Mesenchymal stem cell (in vitro differentiated cells and primary cell): ENCODE data around the gene PRICKLE2.

Source experiments
- DNase-seq: peaks from one replicate; pipeline ENCODE4 v3.0.0-alpha.2; 2013
- H2AFZ ChIP-seq: one replicate; pipeline ENCODE4 v1.6.1; 2013; ENCODE audit warnings: low read depth, mild to moderate bottlenecking, control low read depth, inconsistent platforms, low read length, moderate library complexity
- H2AK5ac ChIP-seq: 2 replicates; pipeline ENCODE4 v1.6.1; 2013; ENCODE audit warnings: low read length, moderate library complexity, mild to moderate bottlenecking, inconsistent platforms; ENCODE audit not compliant: severe bottlenecking
- H2BK120ac ChIP-seq: one replicate; pipeline ENCODE4 v1.6.1; 2013; ENCODE audit warnings: low read depth, mild to moderate bottlenecking, inconsistent platforms, low read length, moderate library complexity
- H2BK12ac ChIP-seq, 2 experiments: one replicate each; pipeline ENCODE4 v1.6.1; 2013; ENCODE audit warnings: inconsistent platforms in 2 of 2, low read length in 2 of 2, mild to moderate bottlenecking in 2 of 2, moderate library complexity in 2 of 2, control low read depth in 1 of 2
- H2BK15ac ChIP-seq: one replicate; pipeline ENCODE4 v1.6.1; 2013; ENCODE audit warnings: mild to moderate bottlenecking, low read depth, inconsistent platforms; ENCODE audit not compliant: poor library complexity, severe bottlenecking
- H2BK5ac ChIP-seq: 2 replicates; pipeline ENCODE4 v1.6.1; 2013; ENCODE audit warnings: low read depth, mild to moderate bottlenecking, low read length, control low read depth, inconsistent platforms; ENCODE audit not compliant: poor library complexity, severe bottlenecking
- H3K14ac ChIP-seq, 2 experiments: one replicate each; pipeline ENCODE4 v1.6.1; 2013; ENCODE audit warnings: inconsistent platforms in 2 of 2, low read length in 2 of 2, control low read depth in 1 of 2, mild to moderate bottlenecking in 1 of 2, moderate library complexity in 1 of 2
- H3K18ac ChIP-seq, 2 experiments: one replicate each; pipeline ENCODE4 v1.6.1; 2013; ENCODE audit warnings: inconsistent platforms in 2 of 2, low read length in 2 of 2, control low read depth in 1 of 2, low read depth in 1 of 2, mild to moderate bottlenecking in 1 of 2
- H3K23ac ChIP-seq, 2 experiments: one replicate each; pipeline ENCODE4 v1.6.1; 2013; ENCODE audit warnings: inconsistent platforms in 2 of 2, low read length in 2 of 2, mild to moderate bottlenecking in 2 of 2, moderate library complexity in 2 of 2, control low read depth in 1 of 2
- H3K27ac ChIP-seq: 2 replicates; pipeline ENCODE4 v1.5.1; 2013; ENCODE audit warnings: mild to moderate bottlenecking, moderate library complexity, low read length, control low read depth, inconsistent platforms; ENCODE audit not compliant: poor library complexity, severe bottlenecking
- H3K27me3 ChIP-seq, 2 experiments: 2 replicates each; pipeline versions ENCODE4 v1.6.1 to v1.7.0; 2013; ENCODE audit warnings: low read length in 2 of 2, mild to moderate bottlenecking in 2 of 2, moderate library complexity in 2 of 2, control low read depth in 1 of 2, inconsistent platforms in 1 of 2; ENCODE audit not compliant: control insufficient read depth in 1 of 2, insufficient read depth in 1 of 2
- H3K36me3 ChIP-seq, 2 experiments: 2 replicates each; pipeline versions ENCODE4 v1.6.1 to v1.7.0; 2013; ENCODE audit warnings: low read length in 2 of 2, control low read depth in 1 of 2, inconsistent platforms in 1 of 2, low read depth in 1 of 2, mild to moderate bottlenecking in 1 of 2; ENCODE audit not compliant: insufficient read depth in 2 of 2, control insufficient read depth in 1 of 2
- H3K4ac ChIP-seq, 2 experiments: one replicate each; pipeline ENCODE4 v1.6.1; 2013; ENCODE audit warnings: inconsistent platforms in 2 of 2, low read length in 2 of 2, mild to moderate bottlenecking in 2 of 2, moderate library complexity in 2 of 2, control low read depth in 1 of 2, low read depth in 1 of 2
- H3K4me1 ChIP-seq: 2 replicates; pipeline ENCODE4 v1.6.1; 2013; ENCODE audit warnings: low read depth, low read length, control low read depth; ENCODE audit not compliant: control insufficient read depth, insufficient read depth
- H3K4me2 ChIP-seq: 2 replicates; pipeline ENCODE4 v1.6.1; 2013; ENCODE audit warnings: low read length, mild to moderate bottlenecking, inconsistent platforms; ENCODE audit not compliant: poor library complexity, severe bottlenecking
- H3K4me3 ChIP-seq, 2 experiments: 2 replicates each; pipeline versions ENCODE4 v1.5.1 to v1.7.0; 2013; ENCODE audit warnings: low read length in 2 of 2, mild to moderate bottlenecking in 2 of 2, control low read depth in 1 of 2, low read depth in 1 of 2; ENCODE audit not compliant: insufficient read depth in 1 of 2
- H3K79me1 ChIP-seq: replicated peaks from 2 replicates; pipeline ENCODE4 v1.6.1; 2013; ENCODE audit warnings: mild to moderate bottlenecking, control low read depth, low read length, inconsistent platforms; ENCODE audit not compliant: poor library complexity, severe bottlenecking
- H3K9ac ChIP-seq: 2 replicates; pipeline ENCODE4 v1.7.0; 2013; ENCODE audit warnings: mild to moderate bottlenecking, low read length, moderate library complexity
- H3K9me3 ChIP-seq: 2 replicates; pipeline ENCODE4 v1.7.0; 2013; ENCODE audit warnings: mild to moderate bottlenecking, low read length; ENCODE audit not compliant: control insufficient read depth
- H4K8ac ChIP-seq: one replicate; pipeline ENCODE4 v1.6.1; 2013; ENCODE audit warnings: inconsistent platforms, mild to moderate bottlenecking, low read length, moderate library complexity
- H4K91ac ChIP-seq: one replicate; pipeline ENCODE4 v1.6.1; 2013; ENCODE audit warnings: mild to moderate bottlenecking, low read length, inconsistent platforms
- WGBS: methylation state at CpG from one replicate; pipeline ENCODE4 v1.1.7; 2013; ENCODE audit warnings: mixed read lengths; 5-methylcytosine and 5-hydroxymethylcytosine counted together

The PRICKLE2 gene

GRCh38 chr3:64111083-64111482 is 114.2 kb downstream of the PRICKLE2 start:
- DNase-seq: no peak
- H2BK120ac ChIP-seq: no peak overlapping the region
- H2AK5ac ChIP-seq: no peak overlapping the region
- H4K8ac ChIP-seq: no peak overlapping the region
- H2BK5ac ChIP-seq: no peak overlapping the region
- no peak overlapping the region for H3K23ac ChIP-seq
- no peak overlapping the region for H3K4ac ChIP-seq
- H2BK12ac ChIP-seq: no peak overlapping the region
- WGBS: no CpG with 5 or more reads among the region's 2 CpGs
- H4K91ac ChIP-seq: no peak overlapping the region
- H2BK15ac ChIP-seq: no peak overlapping the region
- no peak overlapping the region for H3K27ac ChIP-seq
- H3K14ac ChIP-seq: no peak overlapping the region
- H3K4me3 ChIP-seq: no peak overlapping the region
- H3K27me3 ChIP-seq: no peaks in the 10 kb centered on the region
- no peak overlapping the region for H3K4me2 ChIP-seq
- H3K79me1 ChIP-seq: peaks cover 44% of the 10 kb centered on the region
- H3K9ac ChIP-seq: no peak overlapping the region
- H2AFZ ChIP-seq: no peak overlapping the region
- H3K9me3 ChIP-seq: peaks cover 10% of the 10 kb centered on the region
- H3K4me1 ChIP-seq: peaks cover 16% of the 10 kb centered on the region
- peaks cover 45 to 60% of the 10 kb centered on the region in 2 experiments for H3K36me3 ChIP-seq
- no peak overlapping the region for H3K18ac ChIP-seq

- no peak overlapping the region for H2BK12ac ChIP-seq
- 90% methylated on average over 1 of the region's 1 CpG for WGBS
- H2BK15ac ChIP-seq: no peak overlapping the region
- H3K27me3 ChIP-seq: no peaks in the 10 kb centered on the region
- H2AFZ ChIP-seq: no peak overlapping the region
- no peak overlapping the region for H3K23ac ChIP-seq
- H3K4ac ChIP-seq: no peak overlapping the region
- H3K4me2 ChIP-seq: no peak overlapping the region
- no peak overlapping the region for H2BK5ac ChIP-seq
- no peak overlapping the region for H4K91ac ChIP-seq
- no peak overlapping the region for H3K4me3 ChIP-seq
- H3K9me3 ChIP-seq: peaks cover 8% of the 10 kb centered on the region
- H3K36me3 ChIP-seq: peaks cover 45 to 64% of the 10 kb centered on the region in 2 experiments
- H2AK5ac ChIP-seq: no peak overlapping the region
- DNase-seq: no peak
- no peak overlapping the region for H4K8ac ChIP-seq
- H3K4me1 ChIP-seq: peaks cover 16% of the 10 kb centered on the region
- H3K9ac ChIP-seq: no peak overlapping the region
- no peak overlapping the region for H3K27ac ChIP-seq
- H2BK120ac ChIP-seq: no peak overlapping the region
- H3K14ac ChIP-seq: no peak overlapping the region
- peaks cover 48% of the 10 kb centered on the region for H3K79me1 ChIP-seq
- no peak overlapping the region for H3K18ac ChIP-seq
Observed at GRCh38 chr3:64110071-64110470, 115.2 kb downstream of the PRICKLE2 start.

GRCh38 chr3:64109438-64109837 is 115.8 kb downstream of the PRICKLE2 start:
- 100% methylated on average over 1 of the region's 1 CpG for WGBS
- H4K91ac ChIP-seq: no peak overlapping the region
- H3K27me3 ChIP-seq: no peaks in the 10 kb centered on the region
- H3K27ac ChIP-seq: no peak overlapping the region
- no peak overlapping the region for H2BK120ac ChIP-seq
- H3K4me3 ChIP-seq: no peak overlapping the region
- H3K79me1 ChIP-seq: peaks cover 48% of the 10 kb centered on the region
- H3K36me3 ChIP-seq: peaks cover 45 to 64% of the 10 kb centered on the region in 2 experiments
- H2AFZ ChIP-seq: no peak overlapping the region
- no peak overlapping the region for H3K23ac ChIP-seq
- H3K18ac ChIP-seq: no peak overlapping the region
- H2BK15ac ChIP-seq: no peak overlapping the region
- H2AK5ac ChIP-seq: no peak overlapping the region
- no peak overlapping the region for H2BK12ac ChIP-seq
- H3K14ac ChIP-seq: no peak overlapping the region
- DNase-seq: no peak
- H2BK5ac ChIP-seq: no peak overlapping the region
- no peak overlapping the region for H4K8ac ChIP-seq
- peaks cover 16% of the 10 kb centered on the region for H3K4me1 ChIP-seq
- H3K4me2 ChIP-seq: no peak overlapping the region
- no peak overlapping the region for H3K9ac ChIP-seq
- H3K9me3 ChIP-seq: peaks cover 1% of the 10 kb centered on the region
- no peak overlapping the region for H3K4ac ChIP-seq

DNA sequence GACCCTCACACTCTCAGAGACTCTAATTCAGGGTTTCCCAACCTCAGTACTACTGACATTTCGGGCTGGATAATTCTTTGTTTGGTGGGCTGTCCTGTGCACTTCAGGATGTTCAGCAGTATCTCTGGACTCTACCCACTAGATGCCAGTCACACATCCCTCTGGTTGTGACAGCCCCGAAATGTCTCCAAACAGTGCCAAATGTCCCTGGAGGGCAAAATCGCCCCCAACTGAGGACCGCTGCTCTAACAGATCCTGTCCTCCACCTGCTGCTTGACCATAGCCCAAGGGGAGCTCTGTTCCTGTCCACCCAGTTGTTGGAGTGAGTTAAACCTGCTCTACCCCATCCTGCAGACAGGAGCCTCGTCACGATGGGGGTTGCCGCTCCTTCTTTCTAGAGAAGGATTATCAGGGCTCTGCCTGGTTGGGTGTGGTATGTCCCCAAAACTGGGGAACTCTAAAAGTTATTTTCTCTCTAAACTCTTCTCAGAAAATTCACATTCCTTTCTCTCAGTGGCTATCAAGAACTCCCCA is 116.4 kb downstream of the PRICKLE2 start:
- Histone ChIP-seq H2AK5ac (no peak overlapping the region), H3K9me3 (no peaks in the 10 kb centered on the region), H3K18ac (no peak overlapping the region), H4K8ac (no peak overlapping the region), H3K27ac (no peak overlapping the region), H3K14ac (no peak overlapping the region), H2BK120ac (no peak overlapping the region), H4K91ac (no peak overlapping the region), H3K4me1 (peaks cover 16% of the 10 kb centered on the region), H2BK5ac (no peak overlapping the region), H3K79me1 (peaks cover 46% of the 10 kb centered on the region), H3K9ac (no peak overlapping the region), H3K4me2 (no peak overlapping the region), H3K4ac (no peak overlapping the region), H2BK12ac (no peak overlapping the region), H2BK15ac (no peak overlapping the region), H3K36me3 (peaks cover 44 to 59% of the 10 kb centered on the region in 2 experiments), H3K4me3 (no peak overlapping the region), H3K27me3 (no peaks in the 10 kb centered on the region), H2AFZ (no peak overlapping the region), H3K23ac (no peak overlapping the region)
- 82% methylated on average over 7 of the region's 7 CpGs for WGBS
- no peak for DNase-seq
